Gastroesophageal sphincter (tissue), 4 donors: ENCODE measurements around the gene CHST11. TPM values are rescaled to one million over a fixed set of nuclear protein-coding genes. Genes with fewer than 3 reads are reported as not detected.

ENCODE experiments used
- ATAC-seq: fragments of 150-250 bp; one replicate; pipeline ENCODE4 v1.9.1; 2016; ENCODE audit warnings: mild to moderate bottlenecking, moderate library complexity
- H3K27ac ChIP-seq, 4 donors: fragments of 200-600 bp; sonication (generic) in 3 of 4; 1 replicate in 3 of 4; 2 replicates in 1 of 4; pipeline ENCODE4 v1.5.1; 2016 to 2019
- H3K27me3 ChIP-seq: fragments of 200-600 bp; sonication (generic); one replicate; pipeline ENCODE4 v1.5.1; 2019
- H3K36me3 ChIP-seq, 2 donors: fragments of 200-600 bp; sonication (generic); one replicate each; pipeline ENCODE4 v1.5.1; 2019; ENCODE audit warnings: control low read depth in 1 of 2
- H3K4me1 ChIP-seq, 3 donors: fragments of 200-600 bp; sonication (generic); 1 replicate in 2 of 3; 2 replicates in 1 of 3; pipeline ENCODE4 v1.5.1; 2016 to 2019; ENCODE audit warnings: control low read depth in 2 of 3
- H3K4me3 ChIP-seq, 2 donors: fragments of 200-600 bp; sonication (generic); one replicate each; pipeline ENCODE4 v1.5.1; 2019; ENCODE audit warnings: mild to moderate bottlenecking in 1 of 2, moderate library complexity in 1 of 2
- H3K9me3 ChIP-seq, 3 donors: fragments of 200-600 bp; sonication (generic); one replicate each; pipeline ENCODE4 v1.5.1; 2017 to 2019; ENCODE audit warnings: control low read depth in 2 of 3
- CTCF ChIP-seq, 4 experiments: fragments of 200-600 bp in 2 of 4; fragments of 450-650 bp in 2 of 4; sonication (generic) in 1 of 4; IDR thresholded peaks; one replicate each; pipeline ENCODE4 v1.5.1; 2017 to 2019; ENCODE audit warnings: antibody characterized with exemption in 4 of 4, mild to moderate bottlenecking in 2 of 4, moderate library complexity in 2 of 4
- EP300 ChIP-seq: sonication (generic); formaldehyde crosslinking; IDR thresholded peaks from one replicate; pipeline ENCODE4 v1.6.1; 2017; ENCODE audit warnings: antibody characterized with exemption, mild to moderate bottlenecking
- POLR2A ChIP-seq, 2 donors: fragments of 450-650 bp; IDR thresholded peaks; one replicate each; pipeline ENCODE4 v1.6.1; 2017; ENCODE audit warnings: antibody characterized with exemption in 2 of 2, mild to moderate bottlenecking in 2 of 2, moderate library complexity in 1 of 2
- POLR2AphosphoS5 ChIP-seq: sonication (generic); formaldehyde crosslinking; IDR thresholded peaks from one replicate; pipeline ENCODE4 v1.6.1; 2017; ENCODE audit warnings: antibody characterized with exemption
- WGBS, 2 donors: methylation state at CpG; one replicate each; pipeline ENCODE4 v1.1.5; 2018; ENCODE audit warnings: low coverage in 1 of 2; 5-methylcytosine and 5-hydroxymethylcytosine counted together
- total RNA-seq, 4 donors: library from RNA; depleted of rRNA; stranded (reverse); fragments of >200 nt; gene quantifications; one replicate each; pipeline ENCODE4 v1.1.0, GENCODE V29; 2016

The CHST11 gene
- total RNA-seq, 4 donors from 2014 or later: 4.3 to 15.6 (median 11.0) TPM

GRCh38 chr12:104683831-104684503, 227.2 kb downstream of the CHST11 start:
- 41 to 73% methylated on average over 5 of the region's 5 CpGs for WGBS, 2 donors
- H3K9me3 ChIP-seq: no peaks in the 10 kb centered on the region
- no peak overlapping the region for H3K27ac ChIP-seq
- TF ChIP-seq POLR2AphosphoS5 (peak; percentile 81), CTCF (IDR thresholded peaks at IDR 0.05) (no peak), POLR2A (IDR thresholded peaks at IDR 0.05) (no peak)
- H3K27me3 ChIP-seq: no peaks in the 10 kb centered on the region
- H3K4me1 ChIP-seq: peaks cover 0 to 31% (median 0%) of the 10 kb centered on the region in 3 donors
- H3K36me3 ChIP-seq: no peaks in the 10 kb centered on the region
- H3K4me3 ChIP-seq: no peak overlapping the region
- ATAC-seq: no peak

GRCh38 chr12:104684884-104685283, 228.1 kb downstream of the CHST11 start:
- Histone ChIP-seq H3K27me3 (no peaks in the 10 kb centered on the region), H3K27ac (no peak overlapping the region), H3K9me3 (no peaks in the 10 kb centered on the region), H3K36me3 (no peaks in the 10 kb centered on the region), H3K4me3 (no peak overlapping the region), H3K4me1 (peaks cover 0 to 31% (median 0%) of the 10 kb centered on the region in 3 donors)
- TF ChIP-seq POLR2A (IDR thresholded peaks at IDR 0.05) (no peak), POLR2AphosphoS5 (no peak), CTCF (IDR thresholded peaks at IDR 0.05) (no peak), EP300 (no peak)
- WGBS, 2 donors: 50 to 88% methylated on average over 1 of the region's 1 CpG
- ATAC-seq: no peak

- H3K4me1 ChIP-seq: peaks cover 0 to 31% (median 0%) of the 10 kb centered on the region in 3 donors
- H3K27me3 ChIP-seq: no peaks in the 10 kb centered on the region
- no peaks in the 10 kb centered on the region for H3K36me3 ChIP-seq
- no peaks in the 10 kb centered on the region for H3K9me3 ChIP-seq
- ATAC-seq: no peak
- TF ChIP-seq POLR2AphosphoS5: no peak
- no peak for TF ChIP-seq CTCF (IDR thresholded peaks at IDR 0.05)
- WGBS, 2 donors: 51 to 68% methylated on average over 2 of the region's 2 CpGs
- no peak overlapping the region for H3K27ac ChIP-seq
- H3K4me3 ChIP-seq: no peak overlapping the region
Measured at GRCh38 chr12:104685366-104685765, 228.6 kb downstream of the CHST11 start.

- ATAC-seq: no peak
Measured at GRCh38 chr12:104686196-104686595, 229.4 kb downstream of the CHST11 start.

More at GRCh38 chr12:104686196-104686595, 229.4 kb downstream of the CHST11 start:
- Histone ChIP-seq H3K4me1 (peaks cover 0 to 31% (median 0%) of the 10 kb centered on the region in 3 donors), H3K9me3 (no peaks in the 10 kb centered on the region), H3K36me3 (no peaks in the 10 kb centered on the region), H3K4me3 (no peak overlapping the region), H3K27ac (no peak overlapping the region), H3K27me3 (no peaks in the 10 kb centered on the region)
- no peak for TF ChIP-seq EP300
- TF ChIP-seq POLR2AphosphoS5: no peak
- TF ChIP-seq CTCF (IDR thresholded peaks at IDR 0.05): no peak
- no peak for TF ChIP-seq POLR2A (IDR thresholded peaks at IDR 0.05)
- WGBS, 2 donors: 50 to 83% methylated on average over 2 of the region's 3 CpGs
